ENCODE measurements around the gene SH3GL1.

DNA sequence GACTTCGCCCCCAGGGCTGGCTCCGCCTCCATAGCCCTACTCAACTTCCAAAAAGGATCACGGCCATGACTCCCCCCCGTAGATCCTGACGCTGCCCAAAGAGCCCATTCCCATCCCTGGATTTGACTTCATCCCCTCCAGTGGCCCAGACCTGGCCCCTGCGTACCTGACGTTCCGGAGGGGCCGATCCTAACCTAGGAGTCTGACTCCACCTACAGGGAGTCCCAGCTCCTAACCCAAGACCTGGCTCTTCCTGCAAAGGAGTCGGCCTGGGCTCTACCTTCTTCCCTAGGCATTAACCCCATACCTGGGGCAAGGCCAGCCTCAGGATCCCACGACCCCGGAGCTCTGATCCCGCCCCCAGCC is 72.5 kb downstream of the SH3GL1 start:
- TF ChIP-seq CTCF (optimal IDR thresholded peaks at IDR 0.05 in 1 of 3, IDR thresholded peaks at IDR 0.05 in 1 of 3, conservative IDR thresholded peaks at IDR 0.05 in 1 of 3; ENCODE audit: extremely low read depth in 1 of 3, insufficient read depth in 2 of 3, low read length in 3 of 3) (no peak), EZH2 (IDR thresholded peaks at IDR 0.05; ENCODE audit: low read length) (no peak)

Measured in keratinocyte (primary cell).